HuH-7 (cell line): ENCODE results near the gene SEMA4D.

Experiments
- DNase-seq: peaks from one replicate; pipeline ENCODE4 v3.0.0; 2011; ENCODE audit warnings: low spot score

SEMA4D gene

DNA sequence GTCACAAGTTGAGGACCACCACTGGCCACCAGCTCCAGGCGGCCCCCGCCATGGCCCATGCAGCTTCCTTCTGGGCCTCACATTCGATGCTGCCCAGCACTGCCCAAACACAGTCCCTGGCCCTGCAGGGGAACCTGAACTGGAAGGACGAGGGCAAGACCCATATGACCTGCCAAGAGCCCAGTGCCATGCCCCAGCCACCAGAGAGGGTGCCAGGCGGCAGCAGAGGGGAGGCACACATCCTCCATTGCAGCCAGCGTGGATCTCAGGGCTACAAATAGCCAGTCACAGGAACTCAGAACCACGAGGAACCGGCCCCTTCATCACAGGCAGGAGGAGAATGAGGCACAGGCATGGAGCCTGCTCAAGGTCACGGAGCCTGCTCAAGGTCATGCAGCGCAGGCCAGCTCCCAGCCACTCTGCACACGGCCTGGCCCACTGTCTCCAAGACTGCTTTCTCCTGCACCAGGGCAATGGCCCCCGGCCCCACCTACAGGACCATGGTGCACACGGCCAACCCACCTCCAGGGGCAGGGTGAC is 69.6 kb downstream of the SEMA4D start:
- no peak for DNase-seq

DNA sequence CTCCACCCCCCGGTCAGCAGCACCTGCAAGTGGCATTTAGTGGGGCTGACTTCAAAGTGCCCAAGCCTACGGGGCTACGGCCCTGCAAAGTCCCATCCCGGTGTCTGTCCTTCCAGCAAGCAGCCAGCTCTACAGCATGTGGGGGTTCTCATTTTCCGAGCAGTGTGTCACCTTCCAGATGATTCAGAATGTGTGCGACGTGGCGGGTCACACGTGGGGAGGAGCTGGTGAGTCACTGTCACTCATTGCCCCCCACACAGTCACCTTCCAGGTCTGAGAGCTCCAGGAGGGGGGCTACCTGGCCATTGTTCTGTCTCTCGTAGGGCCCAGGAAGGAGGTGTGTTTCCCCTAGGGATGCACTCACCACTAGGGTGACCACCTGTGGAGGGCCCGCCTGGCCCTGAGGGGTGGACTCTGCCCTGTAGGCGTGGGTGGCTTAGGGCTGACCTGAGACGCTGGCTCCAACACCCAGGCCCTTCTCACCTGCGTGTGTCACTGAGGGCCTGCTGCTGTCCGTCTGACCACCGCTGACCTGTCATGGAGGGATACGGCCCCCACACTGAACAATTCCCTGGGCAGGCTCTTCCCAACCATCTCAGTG is 70.2 kb downstream of the SEMA4D start:
- no peak for DNase-seq

DNA sequence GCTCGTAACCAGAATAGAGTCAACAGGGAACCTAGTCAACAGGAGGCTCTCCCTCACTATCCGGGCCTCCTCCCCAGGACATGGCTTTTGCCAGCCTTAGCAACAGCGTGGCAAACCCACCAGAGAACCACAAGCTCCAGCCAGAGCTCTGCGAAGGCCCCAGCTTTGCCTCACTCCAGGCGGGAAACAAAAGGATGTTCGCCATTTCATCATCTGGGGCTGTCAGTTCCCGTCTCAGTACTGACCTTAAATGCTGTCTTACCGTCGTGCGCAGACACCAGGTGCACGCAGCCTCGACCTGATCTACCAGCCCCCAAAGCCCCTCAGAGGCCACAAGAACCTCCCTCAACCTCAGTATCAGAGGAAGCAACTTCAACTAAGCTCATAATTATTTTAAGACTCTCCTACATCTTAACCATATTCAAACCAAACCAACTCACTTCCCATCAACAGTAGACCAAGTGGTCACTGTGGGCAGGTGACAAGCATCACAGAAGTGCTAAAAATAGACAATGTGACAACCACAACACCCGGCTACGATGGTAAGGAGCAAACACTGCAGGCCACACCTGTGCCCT is 71.4 kb downstream of the SEMA4D start:
- no peak for DNase-seq

DNA sequence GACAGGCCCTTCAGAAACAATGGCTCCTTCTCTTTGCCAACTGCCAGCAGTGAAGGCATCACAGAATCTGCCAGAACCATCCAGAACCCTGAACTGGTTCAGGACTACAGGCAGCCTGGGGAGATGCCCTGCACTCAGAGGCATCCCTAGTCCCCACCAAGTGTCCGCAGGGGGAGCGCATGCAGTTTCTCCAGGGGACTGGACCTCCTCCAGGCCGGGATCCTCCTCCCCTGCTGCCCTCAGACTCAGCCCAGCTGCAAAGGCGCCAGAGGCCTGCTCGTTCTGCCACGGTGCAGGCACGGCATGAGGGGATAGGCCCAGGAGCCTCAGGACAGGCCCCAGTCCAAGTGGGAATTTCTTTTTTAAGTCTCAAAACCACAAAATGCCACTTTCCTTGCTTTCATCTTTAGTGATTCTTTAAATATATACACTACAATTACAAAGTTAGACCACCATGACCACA is 72.0 kb downstream of the SEMA4D start:
- DNase-seq, result no peak

DNA sequence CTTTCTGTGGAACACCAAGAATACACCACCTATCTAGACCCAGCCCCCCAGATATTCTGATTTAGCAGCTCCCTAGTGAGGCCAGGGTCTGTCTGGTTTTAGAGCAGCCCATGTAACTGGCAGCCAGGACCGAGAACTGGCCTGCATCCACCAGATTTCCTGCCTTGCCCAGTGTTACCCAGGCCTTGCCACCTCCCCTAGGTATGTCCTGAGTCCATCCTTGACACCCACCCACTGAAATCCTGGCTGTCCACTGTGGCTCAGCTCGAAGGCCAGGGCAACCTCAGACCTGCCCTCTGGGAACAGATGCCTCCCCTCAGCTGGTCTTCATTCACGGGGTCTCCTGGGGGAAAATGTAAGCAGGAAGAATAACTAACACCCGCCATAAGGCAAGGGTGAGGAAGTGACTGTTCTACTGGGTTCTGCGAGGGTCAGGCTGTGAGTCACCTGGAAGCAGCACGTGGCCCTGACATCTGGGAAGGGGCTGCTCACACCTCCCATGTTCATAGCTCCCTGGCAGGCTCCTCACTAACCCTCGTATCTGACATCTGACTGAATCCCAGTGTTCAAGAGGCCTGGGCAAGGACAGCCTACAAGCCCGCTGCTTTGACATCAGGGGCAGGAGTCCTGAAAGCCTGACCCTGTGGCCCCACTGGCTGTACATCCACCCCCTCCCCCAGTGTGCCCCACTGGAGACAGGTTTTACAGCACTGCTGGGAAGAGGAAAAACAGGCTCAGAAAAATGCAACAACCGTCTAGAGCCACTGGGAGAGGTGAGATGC is 72.7 kb downstream of the SEMA4D start:
- DNase-seq, result no peak

DNA sequence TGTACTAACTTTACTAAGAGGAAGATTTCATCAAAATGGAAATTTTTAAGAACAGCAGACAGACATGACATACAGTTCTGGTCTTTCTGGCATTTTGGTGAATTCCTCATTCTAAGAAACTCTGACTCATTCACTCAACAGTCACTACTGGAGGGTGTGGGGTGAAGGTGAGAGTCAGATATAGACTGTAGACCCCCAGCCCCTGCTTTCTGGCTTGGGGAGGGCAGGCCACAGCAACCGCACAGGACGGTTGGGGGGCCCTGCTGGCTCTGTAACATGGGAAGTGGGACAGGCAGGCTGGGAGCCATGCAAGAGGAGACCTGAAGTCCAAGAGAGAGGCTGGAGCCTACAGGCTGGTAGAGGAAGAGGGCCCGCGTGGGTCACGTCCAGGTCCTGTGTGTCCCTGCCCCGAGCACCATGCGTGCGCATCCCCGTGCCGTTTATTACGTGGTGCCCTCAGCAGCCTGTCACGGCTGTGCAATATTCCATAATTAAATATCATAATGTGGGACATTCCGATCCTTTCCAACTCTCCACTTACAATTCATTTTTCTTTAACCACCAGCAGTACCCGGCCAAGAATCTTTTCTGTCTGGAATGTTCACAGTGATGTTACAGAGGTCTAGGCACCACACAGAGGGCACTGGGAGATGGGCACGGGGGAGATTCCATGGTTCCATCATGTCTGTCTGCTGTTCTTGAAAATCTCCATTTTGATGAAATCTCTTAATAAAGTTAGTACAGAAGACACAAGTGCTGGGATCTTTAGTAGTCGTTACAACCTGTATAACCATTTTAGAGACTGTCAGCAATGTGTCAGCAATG is 75.5 kb downstream of the SEMA4D start:
- DNase-seq, result no peak

DNA sequence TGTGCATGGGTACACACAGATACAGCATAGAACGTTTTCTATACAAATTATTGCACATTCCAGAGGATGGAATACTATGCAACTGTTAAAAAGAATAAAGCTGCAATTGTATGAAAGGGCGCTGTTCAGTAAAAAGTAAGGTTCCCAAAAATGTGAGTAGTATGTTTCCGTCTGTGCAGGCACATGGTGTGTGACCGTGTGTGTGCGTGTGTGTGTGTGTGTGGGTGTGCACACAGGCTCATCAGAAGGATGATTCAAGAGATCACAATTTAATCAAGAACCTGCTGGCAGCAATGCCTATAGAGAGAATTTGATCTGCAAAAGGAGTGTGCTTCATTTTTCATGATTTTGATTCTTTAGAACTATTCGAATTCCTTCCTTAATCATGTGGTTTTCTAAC is 76.3 kb downstream of the SEMA4D start:
- DNase-seq, result no peak

DNA sequence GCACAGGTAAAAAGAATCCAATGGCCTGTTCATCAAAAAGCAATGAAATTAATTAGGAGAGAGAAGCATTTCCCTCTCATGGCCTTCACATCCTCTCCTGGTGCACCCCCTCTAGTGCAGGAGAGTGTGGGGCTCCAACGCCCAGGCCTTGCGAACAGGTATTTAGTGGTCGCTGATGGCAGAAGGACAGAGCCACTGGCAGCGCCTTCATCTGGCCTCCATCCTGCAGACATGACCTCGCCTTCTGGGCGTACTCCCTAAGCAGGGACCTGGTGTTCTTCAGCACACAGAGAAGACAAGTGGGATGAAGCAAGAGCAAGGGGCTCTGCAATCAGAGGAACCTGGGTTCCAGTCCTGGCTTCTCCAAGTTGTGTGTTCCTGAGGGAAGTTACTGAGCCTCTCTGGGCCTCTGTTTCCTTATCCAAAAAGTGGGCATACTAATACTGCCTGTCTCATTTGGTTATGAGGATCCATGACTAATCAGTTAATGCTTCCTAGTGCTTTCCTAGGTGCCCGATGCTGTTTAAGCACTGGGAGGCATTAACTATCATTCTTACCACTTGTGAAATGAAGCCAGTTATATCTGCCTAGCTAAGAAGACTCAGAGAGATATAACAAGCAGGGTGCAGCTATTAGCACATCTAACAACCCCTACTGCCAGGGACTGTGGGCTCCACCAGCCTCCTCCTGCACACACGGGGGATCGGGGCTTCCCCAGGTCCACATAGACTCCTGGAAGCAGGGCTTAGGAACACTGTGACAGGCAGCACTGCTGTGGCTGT is 77.3 kb downstream of the SEMA4D start:
- no peak for DNase-seq

DNA sequence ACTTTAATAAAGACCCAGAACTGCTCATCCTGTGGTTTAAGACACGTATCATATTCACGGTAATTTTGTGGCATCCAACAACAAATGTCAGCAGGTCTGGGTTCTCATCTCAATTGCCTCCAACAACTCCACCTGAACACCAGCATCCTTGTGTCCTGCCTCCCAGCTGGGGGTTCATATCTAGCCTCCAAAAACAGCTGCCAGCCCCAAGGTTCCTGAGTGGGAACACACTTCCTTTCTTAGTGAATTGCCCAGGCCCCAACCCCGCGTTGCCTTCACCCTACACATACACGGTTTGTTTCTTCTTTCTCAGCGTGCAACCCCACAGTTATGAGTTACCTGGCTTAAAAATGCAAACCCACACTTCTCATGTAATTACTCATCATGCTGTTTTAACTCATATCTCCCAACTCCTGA is 77.9 kb downstream of the SEMA4D start:
- DNase-seq, result no peak

DNA sequence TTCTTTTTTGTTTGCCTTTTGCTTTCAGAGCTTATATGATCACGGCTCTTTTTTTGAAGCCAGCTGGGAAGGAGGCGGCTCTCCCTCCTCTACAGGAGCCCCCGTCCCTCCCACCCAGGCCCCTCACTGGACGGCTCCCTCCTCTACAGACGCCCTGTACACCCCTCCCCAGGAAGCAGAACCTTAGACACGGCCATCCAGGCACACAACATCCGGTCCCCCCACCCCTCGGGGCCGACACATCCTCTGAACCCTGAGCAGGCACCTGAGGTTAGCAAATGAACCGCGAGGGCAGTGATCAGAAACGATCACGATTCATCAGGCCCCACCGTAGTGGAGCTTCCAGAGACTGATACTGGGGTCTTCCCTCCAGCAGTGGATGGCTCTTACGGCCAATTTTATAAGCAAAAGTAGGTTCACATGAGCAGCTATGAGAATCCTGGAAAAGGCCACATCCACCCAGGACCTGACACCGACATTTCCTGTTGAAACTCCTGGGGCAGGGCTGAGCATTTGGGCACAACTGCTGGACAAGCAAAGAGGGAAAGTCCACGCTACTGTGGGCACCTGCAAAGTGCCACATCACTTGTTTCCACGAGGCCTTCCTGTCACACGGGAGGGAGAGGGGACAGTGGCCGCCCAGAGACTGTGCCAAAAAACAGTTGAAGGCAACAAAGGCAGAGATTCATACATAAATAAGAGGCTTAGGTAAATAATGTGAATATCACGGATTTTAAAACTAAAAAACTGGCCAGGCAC is 78.9 kb downstream of the SEMA4D start:
- no peak for DNase-seq

DNA sequence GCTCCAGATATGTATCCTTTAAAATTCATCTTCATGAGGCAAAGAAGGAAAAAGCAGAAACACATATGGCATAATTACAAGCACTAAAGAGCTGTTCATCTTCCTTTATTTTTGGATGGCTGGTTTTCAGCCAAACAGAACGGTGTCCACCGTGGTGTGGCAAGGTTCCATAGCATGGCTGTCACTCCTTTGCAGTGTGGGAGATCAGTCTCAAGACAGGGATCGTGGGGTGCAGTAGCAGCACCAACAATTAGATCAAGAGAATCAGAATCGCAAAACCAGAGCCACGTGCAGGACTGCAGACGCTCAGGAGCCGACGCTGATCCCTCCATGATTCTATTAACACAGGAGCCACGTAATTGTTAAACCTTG is 79.5 kb downstream of the SEMA4D start:
- DNase-seq, result no peak

DNA sequence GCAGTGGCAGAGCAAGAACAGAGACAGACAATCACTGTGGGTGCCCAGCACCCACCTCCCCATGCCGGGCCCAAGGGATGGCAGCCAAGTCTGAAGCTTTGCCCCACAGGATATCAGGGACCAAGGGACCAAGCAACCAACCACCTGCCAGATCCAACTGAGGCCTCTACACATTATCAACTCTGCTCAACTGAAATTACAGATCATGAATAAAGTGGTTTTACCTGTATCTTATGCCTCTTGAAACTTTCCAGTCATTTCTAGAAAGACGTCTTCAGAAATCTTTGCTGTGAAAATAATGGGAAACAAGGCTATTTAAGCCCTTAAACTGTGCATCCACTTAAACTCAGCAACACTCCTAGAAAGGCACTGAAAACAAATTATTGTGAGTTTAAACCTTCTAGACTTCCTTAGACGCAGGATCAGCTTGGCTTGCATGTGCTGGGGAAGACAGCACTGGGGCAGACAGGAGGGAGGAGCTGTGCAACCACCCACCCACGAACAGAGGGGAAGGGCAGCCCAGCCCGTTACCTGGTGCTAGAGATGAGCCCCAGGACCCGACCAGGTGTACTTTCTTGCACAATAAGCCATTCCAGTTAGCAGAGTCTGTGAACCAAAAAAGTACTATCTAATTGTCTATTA is 80.0 kb downstream of the SEMA4D start:
- DNase-seq, result no peak

DNA sequence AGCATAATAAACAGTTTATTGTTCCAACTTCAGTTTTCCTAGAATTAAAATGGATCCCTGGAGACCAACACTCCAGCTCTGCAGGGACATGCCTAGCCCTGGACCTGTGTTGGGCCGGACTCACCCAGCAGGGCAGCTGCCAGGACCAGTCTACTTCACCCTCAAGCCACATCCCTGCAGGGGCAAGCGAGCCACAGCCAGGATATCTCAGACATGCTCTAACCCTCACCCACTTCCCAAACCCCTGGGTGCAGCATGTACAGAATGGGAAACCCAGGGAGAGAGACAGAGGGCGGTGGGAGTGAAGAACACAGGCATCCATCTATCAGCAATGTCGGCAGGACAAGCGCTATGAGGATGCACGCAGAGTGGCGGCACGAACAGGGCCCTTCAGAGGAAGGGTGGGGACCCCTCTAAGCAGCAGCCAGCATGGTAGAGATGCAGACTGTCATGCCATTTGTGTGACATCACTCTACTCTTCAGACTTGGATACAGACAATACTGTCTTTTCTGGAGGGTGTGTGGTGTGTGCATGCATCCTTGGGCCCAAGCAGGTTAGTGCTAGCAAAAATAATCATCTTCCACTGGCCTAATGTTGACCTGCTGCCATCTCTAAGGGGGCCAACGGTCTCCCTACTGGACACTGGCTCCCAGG is 83.1 kb downstream of the SEMA4D start:
- no peak for DNase-seq

DNA sequence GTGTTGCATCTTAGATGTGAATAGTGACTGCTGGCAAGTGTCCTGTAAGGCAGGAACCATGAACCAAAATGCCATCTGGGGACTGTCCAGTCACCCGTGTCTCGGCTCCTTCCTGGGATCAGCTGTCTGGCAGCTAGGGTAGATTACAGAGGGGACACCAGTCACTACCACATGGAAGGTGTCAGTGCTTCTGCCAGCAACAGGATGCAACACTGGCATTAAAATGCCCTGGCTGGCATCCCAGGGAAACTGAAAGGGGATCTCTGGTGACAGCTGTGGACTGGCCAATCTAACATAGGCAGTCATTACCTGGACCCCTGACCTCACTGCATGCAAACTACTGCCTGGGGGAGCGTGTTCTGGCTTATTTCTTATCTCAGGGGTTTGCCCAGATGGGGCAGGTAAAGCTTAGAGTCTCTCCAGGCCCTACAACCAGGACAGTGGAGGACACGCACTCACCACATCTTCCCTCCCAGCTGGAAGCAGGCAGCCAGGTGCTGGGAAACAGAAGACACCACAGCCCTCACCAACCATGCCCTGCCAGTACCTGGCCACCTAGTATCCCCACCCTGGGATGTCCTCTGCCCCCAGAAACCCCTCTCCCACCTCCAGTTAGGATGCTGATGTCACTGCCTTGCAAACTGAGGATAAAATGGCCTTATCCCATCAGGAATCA is 83.8 kb downstream of the SEMA4D start:
- DNase-seq, result no peak

DNA sequence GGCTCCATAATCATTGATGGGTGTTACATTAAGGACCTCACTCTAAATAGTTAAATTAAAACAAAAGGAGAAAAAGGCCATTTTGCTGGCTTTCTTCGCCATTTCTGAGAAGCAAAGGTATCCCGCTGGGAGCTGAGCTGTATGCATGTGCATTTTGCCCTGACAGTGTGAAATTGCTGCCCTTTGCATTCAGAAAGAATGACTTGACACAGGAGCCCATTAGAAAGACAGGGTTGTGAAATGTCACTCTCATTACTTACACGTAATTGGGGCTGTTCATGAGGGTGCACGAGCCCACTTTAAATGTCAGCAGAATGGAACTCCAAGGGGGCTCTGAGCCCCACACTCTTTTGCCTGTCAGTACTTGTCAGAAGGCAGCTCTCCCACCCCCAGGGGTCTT is 85.0 kb downstream of the SEMA4D start:
- no peak for DNase-seq

DNA sequence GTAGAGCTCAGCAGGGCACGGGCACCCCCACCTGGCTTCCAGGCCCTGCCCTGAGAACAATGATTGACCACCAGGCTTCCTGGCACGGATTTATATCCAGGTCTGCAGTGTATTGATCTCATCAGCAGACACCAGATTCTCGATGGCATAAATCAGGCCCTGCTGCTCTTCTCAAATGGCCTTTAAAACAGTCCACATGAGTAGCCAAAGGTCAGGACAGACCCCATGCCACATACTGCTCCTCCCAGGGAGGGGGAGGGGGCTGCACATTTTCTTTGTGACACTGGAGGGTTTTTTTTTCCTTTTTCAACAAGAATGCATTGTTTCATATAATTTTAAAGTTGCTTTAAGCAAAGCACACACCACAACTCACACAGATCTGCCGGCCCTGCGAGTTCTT is 85.4 kb downstream of the SEMA4D start:
- no peak for DNase-seq

DNA sequence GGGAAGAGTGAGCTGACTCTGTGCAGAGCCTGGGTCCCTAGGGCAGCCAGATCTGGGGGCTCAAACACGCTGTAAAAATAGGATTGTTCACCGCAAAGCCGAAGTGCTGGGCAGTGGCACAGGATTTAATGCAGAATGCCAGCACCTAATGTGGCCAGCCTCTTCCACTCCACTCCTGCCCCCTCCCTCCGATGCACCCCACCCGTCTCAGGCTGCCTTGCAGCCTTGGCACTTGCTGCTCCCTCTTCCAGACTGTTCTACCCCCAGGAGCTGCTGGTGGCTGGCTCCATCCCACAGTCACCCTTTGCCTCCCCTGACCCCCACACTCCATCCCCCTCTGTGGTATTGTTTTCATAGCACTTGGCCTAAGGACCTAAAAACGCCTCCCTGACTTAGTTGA is 86.2 kb downstream of the SEMA4D start:
- no peak for DNase-seq

DNA sequence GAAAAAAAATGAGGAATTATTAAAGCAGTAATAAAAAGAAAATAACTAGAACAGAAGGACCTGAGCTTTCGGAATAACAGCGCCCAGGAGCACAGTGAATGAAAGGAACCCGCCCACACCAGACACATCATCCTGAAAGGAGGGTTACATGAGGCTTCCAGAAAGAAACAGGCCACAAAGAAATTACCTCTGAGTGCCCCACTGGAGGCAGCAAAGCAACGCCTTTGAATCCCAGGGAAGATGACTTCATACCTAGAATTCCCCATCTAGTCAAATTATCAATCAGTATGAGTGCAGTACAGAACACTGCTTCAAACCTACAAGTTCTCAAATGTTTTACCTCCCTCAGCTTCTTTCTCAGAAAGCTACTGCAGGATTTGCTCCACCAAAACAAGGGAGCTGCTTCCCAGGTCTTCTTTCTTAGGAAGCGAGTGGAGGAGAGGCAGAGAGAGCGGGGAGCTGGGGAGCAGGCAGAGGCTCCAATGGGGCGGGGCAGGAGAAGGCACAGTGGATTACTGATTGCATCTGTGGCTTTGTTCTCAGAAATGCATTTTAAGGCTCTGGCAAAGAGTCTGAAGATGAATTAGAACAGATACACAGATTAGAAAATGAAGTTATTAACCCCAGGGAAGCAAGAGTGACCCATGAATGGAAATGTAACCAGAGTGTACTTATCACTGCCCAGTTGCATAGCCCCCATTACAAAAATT is 87.1 kb downstream of the SEMA4D start:
- no peak for DNase-seq

DNA sequence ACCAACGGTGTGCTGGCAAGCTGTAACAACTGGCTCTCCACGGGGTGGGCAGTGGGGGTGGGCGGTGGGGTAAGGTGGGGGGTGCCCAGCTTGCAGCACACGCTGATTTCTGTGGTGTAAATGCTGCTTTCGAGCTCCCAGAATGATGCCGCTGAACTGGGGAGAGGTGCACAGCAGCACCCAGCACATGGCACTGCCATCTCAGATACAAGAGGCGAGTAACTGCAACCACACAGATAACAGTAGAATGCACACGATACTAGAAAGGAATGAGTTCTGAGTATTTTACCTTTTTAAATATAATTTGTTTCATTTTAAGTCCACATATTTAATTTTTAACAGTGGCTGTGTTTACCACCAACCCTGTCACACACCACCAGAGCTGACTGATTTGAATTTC is 87.9 kb downstream of the SEMA4D start:
- no peak for DNase-seq
